ENCODE data around the gene ARHGEF28.

- TF ChIP-seq POLR2A (IDR thresholded peaks at IDR 0.05; ENCODE audit: low read depth, low read length) (no peak), CTCF (conservative IDR thresholded peaks at IDR 0.05; ENCODE audit: low read depth, low read length) (no peak)
These were observed 10.9 kb upstream of the ARHGEF28 start for GRCh38 chr5:73615085-73615484.
